ENCODE measurements around the gene TMEM219. TPM values are rescaled to one million over a fixed set of nuclear protein-coding genes. Genes with fewer than 3 reads are reported as not detected.

TMEM219 gene
- total and polyA plus RNA-seq, 2 donors (not counting 3 experiments of a cell fraction or from before 2014, with no cell fraction given): 110 to 182 TPM

DNA sequence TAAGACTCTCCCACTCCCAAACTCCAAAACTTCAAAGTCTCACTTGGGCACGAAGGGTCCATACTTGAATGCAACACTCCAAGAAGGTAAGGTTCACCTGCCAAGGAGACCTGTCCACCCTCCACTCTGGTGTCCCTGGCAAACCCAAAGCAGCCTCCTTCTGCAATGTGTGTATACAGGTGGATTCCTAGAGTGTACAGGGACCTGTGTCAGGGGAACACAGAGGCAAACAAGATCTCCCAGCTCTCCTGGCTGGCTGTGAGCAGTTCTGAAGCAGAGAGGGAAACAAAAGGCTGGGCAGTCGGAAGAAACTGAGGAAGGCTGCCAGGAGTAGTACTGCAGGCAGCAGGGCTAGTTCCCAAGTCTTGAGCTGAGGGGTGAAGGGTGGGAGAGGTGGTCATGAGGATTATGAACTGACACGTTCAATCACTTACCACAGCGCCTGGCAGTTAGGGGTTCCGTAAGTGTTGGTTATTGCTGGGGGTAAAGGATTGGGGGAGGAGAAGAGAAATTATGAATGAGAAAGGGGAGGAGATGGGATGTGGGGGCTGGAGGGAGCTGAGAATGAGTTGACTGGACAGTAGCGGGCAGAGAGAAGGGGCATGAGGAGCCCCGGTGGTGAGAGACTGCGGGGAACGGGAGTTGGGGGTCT is 36.6 kb upstream of the TMEM219 start:
- intact Hi-C loops (cut with micrococcal nuclease): loop anchor here (5.0 kb wide), 1 partner anchor 103 kb away; the partner anchor contains the start of gene MVP
- Histone ChIP-seq H3K36me3 (ENCODE audit: control insufficient read depth in 2 of 2, extremely low read depth in 1 of 2, insufficient read depth in 2 of 2, low read length in 2 of 2) (peaks cover 3 to 5% of the 10 kb centered on the region in 2 experiments), H3K4me3 (replicated peaks in 1 of 3; ENCODE audit: insufficient read depth in 1 of 3, low read depth in 1 of 3, low read length in 3 of 3) (peak overlapping the region; percentile 61 to 78 (median 73)), H3K79me2 (ENCODE audit: control insufficient read depth, insufficient read depth, low read length) (peaks cover 12% of the 10 kb centered on the region), H3K27ac (ENCODE audit: insufficient read depth, low read depth, low read length) (no peak overlapping the region), H3K9me3 (replicated peaks; ENCODE audit: control insufficient read depth, insufficient read depth, low read length) (no peaks in the 10 kb centered on the region), H3K27me3 (ENCODE audit: control insufficient read depth in 2 of 2, insufficient read depth in 2 of 2, low read length in 2 of 2) (no peaks in the 10 kb centered on the region), H4K20me1 (replicated peaks; ENCODE audit: control insufficient read depth, extremely low read depth, insufficient read depth, low read length) (no peaks in the 10 kb centered on the region), H3K4me1 (ENCODE audit: control insufficient read depth, extremely low read depth, insufficient read depth, low read length) (peaks cover 15% of the 10 kb centered on the region), H3K9ac (replicated peaks; ENCODE audit: extremely low read depth, insufficient read depth, low read length) (peak overlapping the region; percentile 63), H3K4me2 (ENCODE audit: insufficient read depth, low read length) (peak overlapping the region; percentile 96), H3K9me1 (replicated peaks; ENCODE audit: control insufficient read depth, extremely low read depth, insufficient read depth, low read length) (no peaks in the 10 kb centered on the region), H2AFZ (ENCODE audit: low read depth, low read length) (peak overlapping the region; percentile 67)
- DNase-seq (ENCODE audit: low read depth, low spot score) (peak; percentile 37), FAIRE-seq (peak; percentile 64)
- POLR2A ChIA-PET: interaction anchor here (0.6 to 1.3 kb wide), 3 partner anchors 24 to 75 kb away, joined by 3 to 5 read pairs (median 3); no protein-coding TSS in a partner anchor
- TSS peak; percentile 43 for BruUV-seq (replicated peaks)
- TF ChIP-seq, protein P1, sequence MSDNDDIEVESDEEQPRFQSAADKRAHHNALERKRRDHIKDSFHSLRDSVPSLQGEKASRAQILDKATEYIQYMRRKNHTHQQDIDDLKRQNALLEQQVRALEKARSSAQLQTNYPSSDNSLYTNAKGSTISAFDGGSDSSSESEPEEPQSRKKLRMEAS (IDR thresholded peaks at IDR 0.05; ENCODE audit: insufficient read depth, insufficient read length): no peak
- no peak for TF ChIP-seq POLR2AphosphoS5 (IDR thresholded peaks at IDR 0.05; ENCODE audit: insufficient read depth, low read depth, low read length)
- dilution Hi-C loops (cut with MboI; ENCODE audit: extremely low pct_ligation_motif_present, low sequenced_read_pairs): no loop called here
- CTCF ChIA-PET: interaction anchor here (0.6 to 2.5 kb wide), 12 partner anchors 9 to 130 kb away, joined by 3 to 11 read pairs (median 4); partner anchors contain the start of genes TAOK2 and TMEM219

DNA sequence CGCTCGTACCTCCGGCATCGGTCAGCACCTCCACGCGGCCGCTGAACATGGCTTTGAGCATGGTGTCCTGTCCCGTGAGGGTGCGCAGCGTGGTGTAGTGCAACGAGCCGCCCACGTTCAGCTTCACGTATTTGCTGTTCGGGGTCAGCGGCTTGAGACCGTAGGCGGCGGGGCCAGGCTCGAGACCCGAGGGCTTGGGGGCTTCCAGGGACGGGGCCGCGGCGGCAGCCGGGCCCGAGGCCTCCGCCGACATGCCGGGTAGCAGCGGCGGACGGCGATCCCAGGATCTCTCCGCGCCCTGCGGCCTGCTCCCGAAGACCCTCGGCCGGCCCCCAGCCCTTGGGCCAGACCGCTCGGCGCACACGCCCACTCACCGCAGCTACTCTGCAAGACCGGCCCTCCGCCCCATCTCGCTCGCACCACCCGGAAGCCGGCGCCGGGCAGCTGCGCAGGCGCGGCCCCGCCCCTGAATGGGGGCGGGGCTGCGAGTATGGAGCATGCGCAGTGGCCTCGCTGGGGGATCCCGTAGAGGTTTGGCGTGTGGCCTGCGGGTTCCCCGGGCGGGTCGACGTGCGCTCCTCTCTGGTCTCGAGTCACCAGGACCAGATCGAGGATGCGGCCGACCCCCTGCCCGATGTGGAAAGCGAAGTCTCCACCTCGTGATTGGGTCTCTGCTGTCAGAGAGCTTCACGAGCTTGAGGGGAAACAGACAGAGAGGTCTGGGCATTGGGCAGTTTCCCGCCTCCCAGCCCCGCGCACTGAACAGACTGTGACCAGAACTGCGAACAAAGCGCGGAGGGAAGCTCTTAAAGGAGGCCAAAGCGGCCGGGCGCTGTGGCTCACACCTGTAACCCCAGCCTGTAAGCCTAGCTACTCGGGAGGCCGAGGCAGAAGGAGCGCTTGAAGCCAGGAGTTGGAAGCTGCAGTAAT is 35.8 kb upstream of the TMEM219 start, which contains the start of gene KCTD13:
Gene KCTD13, minus strand, starts transcription at position 446 of the 930 bp plus-strand sequence. Its CDS starts 193 bp downstream, at position 253.
- Histone ChIP-seq H3K9me1 (replicated peaks; ENCODE audit: control insufficient read depth, extremely low read depth, insufficient read depth, low read length) (no peaks in the 10 kb centered on the region), H2AFZ (ENCODE audit: low read depth, low read length) (peak within 1 kb of the TSS; percentile 74), H3K36me3 (ENCODE audit: control insufficient read depth in 2 of 2, extremely low read depth in 1 of 2, insufficient read depth in 2 of 2, low read length in 2 of 2) (peaks cover 3 to 5% of the 10 kb centered on the region in 2 experiments), H3K4me2 (ENCODE audit: insufficient read depth, low read length) (peak within 1 kb of the TSS; percentile 96), H3K27ac (ENCODE audit: insufficient read depth, low read depth, low read length) (peak within 1 kb of the TSS; percentile 19), H4K20me1 (replicated peaks; ENCODE audit: control insufficient read depth, extremely low read depth, insufficient read depth, low read length) (no peaks in the 10 kb centered on the region), H3K9me3 (replicated peaks; ENCODE audit: control insufficient read depth, insufficient read depth, low read length) (no peaks in the 10 kb centered on the region), H3K79me2 (ENCODE audit: control insufficient read depth, insufficient read depth, low read length) (peaks cover 10% of the 10 kb centered on the region), H3K4me1 (ENCODE audit: control insufficient read depth, extremely low read depth, insufficient read depth, low read length) (peaks cover 15% of the 10 kb centered on the region), H3K4me3 (replicated peaks in 1 of 3; ENCODE audit: insufficient read depth in 1 of 3, low read depth in 1 of 3, low read length in 3 of 3) (peak within 1 kb of the TSS; percentile 61 to 78 (median 73)), H3K9ac (replicated peaks; ENCODE audit: extremely low read depth, insufficient read depth, low read length) (peak within 1 kb of the TSS; percentile 72), H3K27me3 (ENCODE audit: control insufficient read depth in 2 of 2, insufficient read depth in 2 of 2, low read length in 2 of 2) (no peaks in the 10 kb centered on the region)
- TSS peak; percentile 69 for BruUV-seq (replicated peaks)
- FAIRE-seq: peak; percentile 80
- DNase-seq (ENCODE audit: low read depth, low spot score): peak; percentile 91
- dilution Hi-C loops (cut with MboI; ENCODE audit: extremely low pct_ligation_motif_present, low sequenced_read_pairs): no loop called here
- ChIA-PET POLR2A (interaction anchor here (0.7 to 1.3 kb wide), 3 partner anchors 15 to 47 kb away, joined by 3 read pairs; partner anchors contain the start of gene TAOK2), CTCF (interaction anchor here (0.6 to 2.5 kb wide), 16 partner anchors 8 to 226 kb away, joined by 3 to 11 read pairs (median 4); partner anchors contain the start of genes ASPHD1, TAOK2 and TMEM219)
- TF ChIP-seq, protein P2, sequence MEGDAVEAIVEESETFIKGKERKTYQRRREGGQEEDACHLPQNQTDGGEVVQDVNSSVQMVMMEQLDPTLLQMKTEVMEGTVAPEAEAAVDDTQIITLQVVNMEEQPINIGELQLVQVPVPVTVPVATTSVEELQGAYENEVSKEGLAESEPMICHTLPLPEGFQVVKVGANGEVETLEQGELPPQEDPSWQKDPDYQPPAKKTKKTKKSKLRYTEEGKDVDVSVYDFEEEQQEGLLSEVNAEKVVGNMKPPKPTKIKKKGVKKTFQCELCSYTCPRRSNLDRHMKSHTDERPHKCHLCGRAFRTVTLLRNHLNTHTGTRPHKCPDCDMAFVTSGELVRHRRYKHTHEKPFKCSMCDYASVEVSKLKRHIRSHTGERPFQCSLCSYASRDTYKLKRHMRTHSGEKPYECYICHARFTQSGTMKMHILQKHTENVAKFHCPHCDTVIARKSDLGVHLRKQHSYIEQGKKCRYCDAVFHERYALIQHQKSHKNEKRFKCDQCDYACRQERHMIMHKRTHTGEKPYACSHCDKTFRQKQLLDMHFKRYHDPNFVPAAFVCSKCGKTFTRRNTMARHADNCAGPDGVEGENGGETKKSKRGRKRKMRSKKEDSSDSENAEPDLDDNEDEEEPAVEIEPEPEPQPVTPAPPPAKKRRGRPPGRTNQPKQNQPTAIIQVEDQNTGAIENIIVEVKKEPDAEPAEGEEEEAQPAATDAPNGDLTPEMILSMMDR (IDR thresholded peaks at IDR 0.05; ENCODE audit: extremely low read depth in 1 of 2, insufficient read depth in 1 of 2, low read depth in 1 of 2, low read length in 2 of 2): no peak
- TF ChIP-seq POLR2A (IDR thresholded peaks at IDR 0.05; ENCODE audit: low read depth, low read length) (peak; percentile 93), POLR2AphosphoS5 (IDR thresholded peaks at IDR 0.05; ENCODE audit: insufficient read depth, low read depth, low read length) (peak; percentile 92), JUN (IDR thresholded peaks at IDR 0.05; ENCODE audit: borderline replicate concordance, insufficient read depth, insufficient read length, low read depth) (no peak), EZH2 (IDR thresholded peaks at IDR 0.05; ENCODE audit: borderline replicate concordance, low read depth, low read length, severe bottlenecking) (no peak), GATA2 (IDR thresholded peaks at IDR 0.05; ENCODE audit: insufficient read depth, insufficient read length, low read depth, low read length) (no peak), FOS (IDR thresholded peaks at IDR 0.05; ENCODE audit: borderline replicate concordance, insufficient read depth, low read length) (no peak), MYC (IDR thresholded peaks at IDR 0.05; ENCODE audit: low read depth, low read length) (no peak)
- TF ChIP-seq, protein P1 (IDR thresholded peaks at IDR 0.05; ENCODE audit: insufficient read depth, insufficient read length): no peak
- intact Hi-C loops (cut with micrococcal nuclease): loop anchor here (1.0 to 5.0 kb wide), 2 partner anchors 47 to 104 kb away; partner anchors contain the start of genes MVP and TAOK2
